Measurements from ENCODE around the gene PYGM. TPM values are rescaled to one million over a fixed set of nuclear protein-coding genes. Genes with fewer than 3 reads are reported as not detected.
A peak's percentile ranks its signal among the peaks of the same experiment; 100 is the strongest.

PYGM gene
- total RNA-seq, 6 donors from 2014 or later = 1.0 to 3.7 (median 1.5) TPM

DNA sequence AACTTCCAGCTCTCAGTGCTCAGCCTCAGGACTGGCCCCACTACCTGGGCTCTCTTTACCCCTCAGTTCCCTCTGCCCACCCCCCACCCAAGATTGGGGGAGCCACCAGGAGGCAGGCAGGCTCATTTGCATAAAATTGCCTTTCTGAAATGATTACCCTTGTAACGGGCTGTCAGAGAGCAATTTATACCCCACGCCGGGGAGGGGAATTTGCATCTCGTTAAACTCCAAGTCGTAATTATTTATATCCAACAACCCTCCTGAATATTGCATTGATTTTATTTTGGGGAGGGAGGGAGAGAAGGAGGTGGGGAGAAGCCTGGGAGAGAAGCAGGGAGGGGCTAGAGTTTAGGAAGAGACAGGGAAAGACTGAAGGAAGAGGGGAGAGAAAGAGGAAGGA, 45.1 kb downstream of the PYGM start:
- H3K27me3 ChIP-seq = peaks cover 2 to 60% (median 34%) of the 10 kb centered on the region in 4 donors
- peaks cover 15 to 30% (median 15%) of the 10 kb centered on the region in 4 donors for H3K4me1 ChIP-seq
- no peak overlapping the region for H3K4me3 ChIP-seq
- H3K27ac ChIP-seq = no peak overlapping the region
- H3K9me3 ChIP-seq = no peaks in the 10 kb centered on the region
- 45 to 68% methylated on average over 5 of the region's 5 CpGs for WGBS, 2 donors
- H3K36me3 ChIP-seq = no peaks in the 10 kb centered on the region
- TF ChIP-seq, protein P1, sequence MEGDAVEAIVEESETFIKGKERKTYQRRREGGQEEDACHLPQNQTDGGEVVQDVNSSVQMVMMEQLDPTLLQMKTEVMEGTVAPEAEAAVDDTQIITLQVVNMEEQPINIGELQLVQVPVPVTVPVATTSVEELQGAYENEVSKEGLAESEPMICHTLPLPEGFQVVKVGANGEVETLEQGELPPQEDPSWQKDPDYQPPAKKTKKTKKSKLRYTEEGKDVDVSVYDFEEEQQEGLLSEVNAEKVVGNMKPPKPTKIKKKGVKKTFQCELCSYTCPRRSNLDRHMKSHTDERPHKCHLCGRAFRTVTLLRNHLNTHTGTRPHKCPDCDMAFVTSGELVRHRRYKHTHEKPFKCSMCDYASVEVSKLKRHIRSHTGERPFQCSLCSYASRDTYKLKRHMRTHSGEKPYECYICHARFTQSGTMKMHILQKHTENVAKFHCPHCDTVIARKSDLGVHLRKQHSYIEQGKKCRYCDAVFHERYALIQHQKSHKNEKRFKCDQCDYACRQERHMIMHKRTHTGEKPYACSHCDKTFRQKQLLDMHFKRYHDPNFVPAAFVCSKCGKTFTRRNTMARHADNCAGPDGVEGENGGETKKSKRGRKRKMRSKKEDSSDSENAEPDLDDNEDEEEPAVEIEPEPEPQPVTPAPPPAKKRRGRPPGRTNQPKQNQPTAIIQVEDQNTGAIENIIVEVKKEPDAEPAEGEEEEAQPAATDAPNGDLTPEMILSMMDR (IDR thresholded peaks at IDR 0.05) = no peak
- TF ChIP-seq POLR2AphosphoS5 (IDR thresholded peaks at IDR 0.05) (no peak), EP300 (IDR thresholded peaks at IDR 0.05) (no peak), POLR2A (IDR thresholded peaks at IDR 0.05) (no peak)
- DNase-seq (no peak), ATAC-seq (ENCODE audit: low FRiP score in 2 of 2) (no peak)

DNA sequence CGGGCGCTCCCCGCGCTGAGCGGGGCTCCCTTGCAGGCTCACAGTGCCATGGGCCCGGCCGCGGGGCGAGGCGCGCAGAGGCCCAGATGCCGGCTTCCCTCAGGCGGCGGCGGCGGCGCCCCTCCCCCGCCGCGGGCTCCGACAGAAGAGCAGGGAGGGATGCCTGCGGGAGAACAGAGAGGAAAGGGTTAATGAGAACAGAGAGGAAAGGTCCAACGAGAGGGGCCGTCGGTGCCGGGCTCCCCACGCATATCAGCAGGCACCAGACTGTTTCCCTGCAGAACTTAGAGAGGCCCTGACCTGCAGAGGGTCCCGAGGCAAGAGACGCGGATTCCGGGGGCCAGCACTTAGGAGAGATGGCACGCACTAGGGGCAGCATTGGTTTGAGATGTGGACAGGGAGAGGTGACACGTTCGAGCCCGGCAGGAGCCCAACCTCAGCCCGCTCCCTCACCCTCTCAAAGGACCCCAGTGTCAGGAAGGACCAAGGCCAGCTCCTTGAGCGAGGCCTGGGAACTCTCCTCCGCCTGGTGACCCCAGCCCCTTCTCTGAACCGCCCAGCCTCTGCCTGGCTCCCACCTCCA, 45.9 kb downstream of the PYGM start:
- peaks cover 2 to 57% (median 34%) of the 10 kb centered on the region in 4 donors for H3K27me3 ChIP-seq
- no peak for TF ChIP-seq POLR2A (IDR thresholded peaks at IDR 0.05)
- TF ChIP-seq EP300 (IDR thresholded peaks at IDR 0.05) = no peak
- TF ChIP-seq, protein P1 (IDR thresholded peaks at IDR 0.05) = no peak
- TF ChIP-seq POLR2AphosphoS5 (IDR thresholded peaks at IDR 0.05) = no peak
- 9 to 14% methylated on average over 18 to 27 of the region's 39 CpGs for WGBS, 2 donors

DNA sequence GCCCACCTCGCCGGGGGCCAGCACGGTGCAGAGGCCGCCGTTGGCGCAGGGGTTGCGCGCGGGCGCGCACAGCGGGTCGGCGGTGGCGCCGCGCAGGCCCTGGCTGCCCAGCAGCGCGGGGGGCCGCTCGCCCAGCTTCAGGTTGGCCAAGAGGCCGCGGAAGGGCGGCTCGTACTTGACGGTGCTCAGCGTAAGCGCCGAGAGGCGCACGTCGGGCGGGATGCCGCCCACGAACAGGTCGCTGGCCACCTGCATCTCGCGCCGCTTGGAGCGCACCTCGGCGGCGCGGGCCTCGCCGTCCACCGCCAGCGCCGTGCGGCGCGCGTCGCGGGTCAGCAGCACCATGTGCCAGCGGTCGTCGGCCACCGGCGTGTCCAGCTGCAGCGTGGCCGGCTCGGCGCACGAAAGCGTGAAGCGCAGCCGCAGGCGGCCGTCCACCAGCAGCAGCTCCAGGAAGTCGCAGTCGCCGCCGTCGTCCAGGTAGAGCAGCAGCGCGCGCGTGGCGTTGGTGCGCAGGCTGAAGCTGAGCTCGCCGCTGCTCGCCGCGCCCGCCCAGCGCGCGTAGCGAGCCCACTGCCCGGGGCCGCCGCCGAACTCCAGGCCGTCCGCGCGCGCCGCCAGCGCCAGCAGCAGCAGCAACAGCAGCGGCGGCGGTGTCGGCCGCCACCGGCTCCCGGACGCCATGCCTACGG, 46.6 kb downstream of the PYGM start:
- Histone ChIP-seq H3K4me1 (peaks cover 15 to 30% (median 15%) of the 10 kb centered on the region in 4 donors), H3K36me3 (no peaks in the 10 kb centered on the region), H3K27me3 (peaks cover 2 to 57% (median 34%) of the 10 kb centered on the region in 4 donors), H3K4me3 (peak overlapping the region in 2 of 4 donors; percentile 14 to 19), H3K27ac (no peak overlapping the region), H3K9me3 (no peaks in the 10 kb centered on the region)
- peak in 1 of 2 donors; percentile 89 for DNase-seq
- peak in 1 of 2 donors; percentile 64 for ATAC-seq (ENCODE audit: low FRiP score in 2 of 2)
- whole genome bisulfite sequencing, 2 donors = 1% methylated on average over 28 of the region's 111 CpGs; no CpG with 5 or more reads in 1 of the 2 donors
- no peak for TF ChIP-seq POLR2A (IDR thresholded peaks at IDR 0.05)
- TF ChIP-seq, protein P1 (IDR thresholded peaks at IDR 0.05) = no peak
- no peak for TF ChIP-seq POLR2AphosphoS5 (IDR thresholded peaks at IDR 0.05)
- no peak for TF ChIP-seq EP300 (IDR thresholded peaks at IDR 0.05)

More for the DNA sequence above, 45.9 kb downstream of the PYGM start:
- no peak for ATAC-seq (ENCODE audit: low FRiP score in 2 of 2)
- DNase-seq = no peak
- Histone ChIP-seq H3K4me3 (peak overlapping the region in 1 of 4 donors; percentile 14), H3K36me3 (no peaks in the 10 kb centered on the region), H3K27ac (no peak overlapping the region), H3K9me3 (no peaks in the 10 kb centered on the region), H3K4me1 (peaks cover 15 to 30% (median 15%) of the 10 kb centered on the region in 4 donors)

DNA sequence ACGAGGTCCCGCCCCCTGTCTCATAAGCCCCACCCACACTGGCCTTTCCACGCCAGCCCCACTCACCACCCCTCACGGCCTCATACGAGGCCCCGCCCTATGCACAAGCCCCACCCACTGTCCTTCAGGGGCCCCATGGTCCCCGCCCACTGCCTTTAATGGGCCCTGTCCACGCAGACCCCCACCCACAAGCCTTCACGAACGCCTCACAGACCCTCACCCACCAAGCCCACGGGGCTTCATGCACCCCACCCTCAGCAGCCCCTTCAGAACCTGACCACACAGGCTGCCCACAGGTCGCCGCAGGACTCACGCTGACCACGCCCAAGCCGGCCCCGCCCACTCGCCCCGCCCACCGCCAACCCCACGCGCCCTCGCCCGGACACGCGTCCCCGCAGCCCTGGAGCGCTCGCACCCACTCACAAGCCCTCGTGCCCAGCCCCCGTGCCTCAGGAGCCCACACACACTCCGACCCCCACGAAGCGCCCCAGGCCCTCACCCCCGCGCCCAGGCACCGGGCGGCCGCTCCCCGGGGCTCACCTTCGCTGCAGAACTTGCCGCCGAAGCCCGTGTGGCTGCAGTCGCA, 47.3 kb downstream of the PYGM start:
- TF ChIP-seq, protein P1 (IDR thresholded peaks at IDR 0.05) = no peak
- no peak for TF ChIP-seq POLR2AphosphoS5 (IDR thresholded peaks at IDR 0.05)
- no peak for TF ChIP-seq POLR2A (IDR thresholded peaks at IDR 0.05)
- Histone ChIP-seq H3K4me3 (no peak overlapping the region), H3K9me3 (no peaks in the 10 kb centered on the region), H3K36me3 (no peaks in the 10 kb centered on the region), H3K4me1 (peaks cover 15 to 30% (median 15%) of the 10 kb centered on the region in 4 donors), H3K27me3 (peaks cover 2 to 57% (median 34%) of the 10 kb centered on the region in 4 donors), H3K27ac (no peak overlapping the region)
- ATAC-seq (ENCODE audit: low FRiP score in 2 of 2) = no peak
- WGBS, 2 donors = 18 to 23% methylated on average over 13 to 15 of the region's 45 CpGs
- DNase-seq = peak in 1 of 2 donors; percentile 86
